GM12875 (cell line): ENCODE results near the gene SI.

Source experiments
- H3K4me3 ChIP-seq: one replicate; pipeline ENCODE4 v1.5.1; 2011; ENCODE audit warnings: low read depth, low read length, control low read depth
- TF ChIP-seq, protein P1 (sequence below): IDR thresholded peaks from 2 replicates; pipeline ENCODE4 v1.5.1; 2011; ENCODE audit warnings: low read depth, mild to moderate bottlenecking, control low read depth, inconsistent platforms, low read length, moderate library complexity, borderline replicate concordance; ENCODE audit not compliant: insufficient read depth

The SI gene

GRCh38 chr3:164940745-164941144 lies 137.6 kb downstream of the SI start:
- TF ChIP-seq, protein P1, sequence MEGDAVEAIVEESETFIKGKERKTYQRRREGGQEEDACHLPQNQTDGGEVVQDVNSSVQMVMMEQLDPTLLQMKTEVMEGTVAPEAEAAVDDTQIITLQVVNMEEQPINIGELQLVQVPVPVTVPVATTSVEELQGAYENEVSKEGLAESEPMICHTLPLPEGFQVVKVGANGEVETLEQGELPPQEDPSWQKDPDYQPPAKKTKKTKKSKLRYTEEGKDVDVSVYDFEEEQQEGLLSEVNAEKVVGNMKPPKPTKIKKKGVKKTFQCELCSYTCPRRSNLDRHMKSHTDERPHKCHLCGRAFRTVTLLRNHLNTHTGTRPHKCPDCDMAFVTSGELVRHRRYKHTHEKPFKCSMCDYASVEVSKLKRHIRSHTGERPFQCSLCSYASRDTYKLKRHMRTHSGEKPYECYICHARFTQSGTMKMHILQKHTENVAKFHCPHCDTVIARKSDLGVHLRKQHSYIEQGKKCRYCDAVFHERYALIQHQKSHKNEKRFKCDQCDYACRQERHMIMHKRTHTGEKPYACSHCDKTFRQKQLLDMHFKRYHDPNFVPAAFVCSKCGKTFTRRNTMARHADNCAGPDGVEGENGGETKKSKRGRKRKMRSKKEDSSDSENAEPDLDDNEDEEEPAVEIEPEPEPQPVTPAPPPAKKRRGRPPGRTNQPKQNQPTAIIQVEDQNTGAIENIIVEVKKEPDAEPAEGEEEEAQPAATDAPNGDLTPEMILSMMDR, result no peak
- H3K4me3 ChIP-seq, result no peak overlapping the region

DNA sequence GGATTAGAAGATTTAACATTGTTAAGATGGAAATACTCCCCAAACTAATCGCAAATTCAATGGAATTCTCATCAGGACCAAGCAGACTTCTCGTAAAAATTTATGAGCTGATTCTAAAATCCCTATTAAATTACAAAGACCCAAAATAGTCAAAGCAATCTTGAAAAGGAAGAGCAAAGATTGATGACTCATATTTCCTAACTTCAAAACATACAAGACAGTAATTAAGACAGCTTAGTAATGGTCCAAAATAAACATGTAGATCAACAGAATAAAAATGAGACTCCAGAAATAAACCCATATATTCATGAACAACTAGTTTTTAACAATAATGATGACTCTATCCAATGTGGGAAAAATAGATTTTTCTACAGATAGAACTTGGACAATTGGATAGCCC lies 148.7 kb downstream of the SI start:
- no peak overlapping the region for H3K4me3 ChIP-seq
- TF ChIP-seq, protein P1, result no peak
